Peyer's patch (tissue), 4 donors: Measurements from ENCODE around the gene HLA-DRA. TPM values are rescaled to one million over a fixed set of nuclear protein-coding genes. Genes with fewer than 3 reads are reported as not detected.

ENCODE experiments used
- DNase-seq, 3 donors: peaks; one replicate each; pipeline ENCODE4 v3.0.0-alpha.2; 2017 to 2019
- H3K27ac ChIP-seq, 4 donors: fragments of 200-600 bp; sonication (generic); one replicate each; pipeline ENCODE4 v1.5.1; 2016 to 2019
- H3K27me3 ChIP-seq, 2 donors: fragments of 200-600 bp; sonication (generic); one replicate each; pipeline ENCODE4 v1.5.1; 2019
- H3K36me3 ChIP-seq, 3 donors: fragments of 200-600 bp; sonication (generic); one replicate each; pipeline ENCODE4 v1.5.1; 2016 to 2019
- H3K4me1 ChIP-seq, 4 donors: fragments of 200-600 bp; sonication (generic); one replicate each; pipeline ENCODE4 v1.5.1; 2016 to 2019
- H3K4me3 ChIP-seq, 4 donors: fragments of 200-600 bp; sonication (generic); 1 replicate in 3 of 4; 2 replicates in 1 of 4; pipeline ENCODE4 v1.5.1; 2016 to 2019; ENCODE audit warnings: mild to moderate bottlenecking in 1 of 4
- H3K9me3 ChIP-seq, 4 donors: fragments of 200-600 bp; sonication (generic); one replicate each; pipeline ENCODE4 v1.5.1; 2016 to 2019; ENCODE audit warnings: mild to moderate bottlenecking in 1 of 4
- POLR2A ChIP-seq, 2 donors: fragments of 450-650 bp; IDR thresholded peaks; one replicate each; pipeline ENCODE4 v1.5.1; 2017; ENCODE audit warnings: antibody characterized with exemption in 2 of 2, mild to moderate bottlenecking in 2 of 2, moderate library complexity in 2 of 2
- total RNA-seq, 4 donors: library from RNA; depleted of rRNA; stranded (reverse); fragments of >200 nt; gene quantifications; one replicate each; pipeline ENCODE4 v1.1.0, GENCODE V29; 2016
- TF ChIP-seq, protein P1 (sequence below), 6 experiments: fragments of 450-650 bp in 4 of 6; fragments of 200-600 bp in 2 of 6; sonication (generic) in 1 of 6; IDR thresholded peaks; one replicate each; pipeline ENCODE4 v1.5.1; 2017 to 2019; ENCODE audit warnings: antibody characterized with exemption in 6 of 6, mild to moderate bottlenecking in 3 of 6, moderate library complexity in 1 of 6

Gene HLA-DRA
- total RNA-seq, 4 donors from 2014 or later, result 354 to 966 (median 405) TPM

DNA sequence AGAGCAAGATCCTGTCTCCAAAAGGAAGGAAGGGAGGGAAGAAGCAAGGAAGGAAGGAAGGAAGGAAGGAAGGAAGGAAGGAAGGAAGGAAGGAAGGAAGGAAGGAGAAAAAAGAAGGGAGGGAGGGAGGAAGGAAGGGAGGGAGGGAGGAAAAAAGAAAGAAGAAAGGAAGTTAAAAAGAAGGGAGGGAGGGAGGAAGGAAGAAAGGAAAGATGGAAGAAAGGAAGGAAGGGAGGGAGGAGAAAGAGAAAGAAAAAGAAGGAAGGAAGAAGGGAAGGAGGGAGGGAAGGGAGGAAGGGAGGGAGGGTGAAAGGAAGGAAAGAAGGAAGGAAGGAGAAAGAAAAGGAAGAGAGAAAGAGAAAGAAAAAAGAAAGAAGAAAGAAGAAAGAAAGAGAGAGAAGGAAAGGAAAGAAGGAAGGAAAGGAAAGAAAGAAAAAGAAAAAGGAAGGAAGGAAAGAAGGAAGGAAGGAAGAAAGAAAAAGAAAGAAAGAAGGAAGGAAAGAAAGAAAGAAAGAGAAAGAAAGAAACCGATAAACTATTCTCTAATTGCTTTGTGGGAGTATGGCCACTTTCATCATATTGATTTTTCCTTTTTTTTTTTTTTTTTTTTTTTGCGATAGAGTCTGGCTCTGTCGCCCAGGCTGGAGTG, 9.5 kb downstream of the HLA-DRA start:
- no peaks in the 10 kb centered on the region for H3K36me3 ChIP-seq
- H3K27ac ChIP-seq, result no peak overlapping the region
- no peaks in the 10 kb centered on the region for H3K4me1 ChIP-seq
- no peak overlapping the region for H3K4me3 ChIP-seq
- no peaks in the 10 kb centered on the region for H3K27me3 ChIP-seq
- no peaks in the 10 kb centered on the region for H3K9me3 ChIP-seq
- TF ChIP-seq, protein P1, sequence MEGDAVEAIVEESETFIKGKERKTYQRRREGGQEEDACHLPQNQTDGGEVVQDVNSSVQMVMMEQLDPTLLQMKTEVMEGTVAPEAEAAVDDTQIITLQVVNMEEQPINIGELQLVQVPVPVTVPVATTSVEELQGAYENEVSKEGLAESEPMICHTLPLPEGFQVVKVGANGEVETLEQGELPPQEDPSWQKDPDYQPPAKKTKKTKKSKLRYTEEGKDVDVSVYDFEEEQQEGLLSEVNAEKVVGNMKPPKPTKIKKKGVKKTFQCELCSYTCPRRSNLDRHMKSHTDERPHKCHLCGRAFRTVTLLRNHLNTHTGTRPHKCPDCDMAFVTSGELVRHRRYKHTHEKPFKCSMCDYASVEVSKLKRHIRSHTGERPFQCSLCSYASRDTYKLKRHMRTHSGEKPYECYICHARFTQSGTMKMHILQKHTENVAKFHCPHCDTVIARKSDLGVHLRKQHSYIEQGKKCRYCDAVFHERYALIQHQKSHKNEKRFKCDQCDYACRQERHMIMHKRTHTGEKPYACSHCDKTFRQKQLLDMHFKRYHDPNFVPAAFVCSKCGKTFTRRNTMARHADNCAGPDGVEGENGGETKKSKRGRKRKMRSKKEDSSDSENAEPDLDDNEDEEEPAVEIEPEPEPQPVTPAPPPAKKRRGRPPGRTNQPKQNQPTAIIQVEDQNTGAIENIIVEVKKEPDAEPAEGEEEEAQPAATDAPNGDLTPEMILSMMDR (IDR thresholded peaks at IDR 0.05), result no peak
- TF ChIP-seq POLR2A (IDR thresholded peaks at IDR 0.05), result no peak
- DNase-seq, result no peak

DNA sequence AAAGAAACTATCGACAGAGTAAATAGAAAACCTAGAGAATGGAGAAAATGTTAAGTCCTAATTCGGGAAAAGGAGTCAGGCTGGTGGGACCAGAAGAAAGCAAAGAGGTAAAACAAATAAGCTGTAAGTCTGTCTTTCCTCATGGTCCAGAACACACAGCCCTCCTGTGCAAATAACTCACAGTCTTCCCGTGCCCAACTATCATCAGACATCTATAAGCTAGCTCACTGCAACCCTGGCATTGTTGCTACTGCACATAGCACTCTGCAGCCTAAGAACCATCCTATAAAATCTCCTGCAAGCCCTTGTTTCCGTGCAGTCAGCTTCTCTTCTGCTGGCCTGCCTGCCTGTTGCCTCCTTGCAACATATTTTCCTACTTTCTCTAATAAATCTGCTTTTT, 17.4 kb downstream of the HLA-DRA start:
- Histone ChIP-seq H3K9me3 (no peaks in the 10 kb centered on the region), H3K27me3 (no peaks in the 10 kb centered on the region), H3K36me3 (no peaks in the 10 kb centered on the region), H3K4me3 (no peak overlapping the region), H3K4me1 (no peaks in the 10 kb centered on the region), H3K27ac (no peak overlapping the region)
- no peak for TF ChIP-seq POLR2A (IDR thresholded peaks at IDR 0.05)
- TF ChIP-seq, protein P1 (IDR thresholded peaks at IDR 0.05), result no peak
- DNase-seq, result no peak

DNA sequence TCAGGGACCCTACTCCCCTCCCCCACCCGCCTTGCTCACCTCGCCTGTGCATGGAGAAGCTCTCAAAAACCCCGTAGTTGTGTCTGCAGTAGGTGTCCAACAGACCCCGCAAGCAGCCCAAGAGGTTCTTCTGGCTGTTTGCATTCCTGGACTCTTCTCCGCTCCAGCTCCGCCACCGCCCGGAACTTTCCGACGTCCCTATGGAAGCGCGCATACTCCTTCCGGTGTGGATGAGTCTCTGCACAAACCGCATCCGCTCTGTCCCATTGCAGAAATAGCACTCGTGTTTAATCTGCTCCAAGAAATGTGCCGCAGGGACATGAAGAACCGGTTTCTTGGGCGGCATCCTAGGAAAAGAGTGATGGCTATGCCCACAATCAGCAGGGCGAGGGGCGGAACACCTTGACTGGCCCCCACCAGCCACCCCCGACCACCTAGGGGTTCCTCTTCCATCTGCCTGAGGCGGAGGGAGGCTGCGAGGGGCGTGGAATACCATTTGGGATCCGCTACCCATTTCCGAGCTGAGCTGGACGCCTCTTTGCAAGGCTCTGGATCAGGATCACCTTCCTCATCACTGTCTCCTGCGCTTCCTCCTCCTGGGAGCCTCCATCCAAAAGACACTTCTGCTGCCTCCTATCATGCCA, 20.2 kb downstream of the HLA-DRA start:
- Histone ChIP-seq H3K27ac (no peak overlapping the region), H3K27me3 (no peaks in the 10 kb centered on the region), H3K4me3 (peak overlapping the region in 3 of 4 donors; percentile 2 to 44 (median 12)), H3K36me3 (no peaks in the 10 kb centered on the region), H3K4me1 (no peaks in the 10 kb centered on the region), H3K9me3 (no peaks in the 10 kb centered on the region)
- TF ChIP-seq POLR2A (IDR thresholded peaks at IDR 0.05), result no peak
- TF ChIP-seq, protein P1 (IDR thresholded peaks at IDR 0.05), result no peak
- DNase-seq, result no peak

DNA sequence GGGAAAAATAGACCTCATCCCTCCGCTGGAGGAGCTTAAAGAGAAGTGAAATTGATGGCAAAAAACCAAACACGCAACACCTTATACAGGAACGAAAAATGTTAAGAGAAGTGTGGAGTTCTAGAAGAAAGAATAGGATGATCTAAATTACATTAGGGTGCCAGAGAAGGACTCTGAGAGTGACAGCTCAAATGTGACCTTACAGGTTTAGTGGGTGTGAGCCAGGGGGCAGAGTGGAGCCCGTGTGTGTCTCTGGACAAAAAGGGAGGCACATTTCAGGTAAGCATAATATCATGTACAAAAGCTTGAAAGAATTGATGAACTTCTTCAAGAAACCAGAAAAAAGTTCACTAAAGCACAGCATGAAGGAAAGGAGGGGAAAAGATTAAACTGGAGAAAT, 20.8 kb downstream of the HLA-DRA start:
- Histone ChIP-seq H3K9me3 (no peaks in the 10 kb centered on the region), H3K27ac (no peak overlapping the region), H3K4me3 (no peak overlapping the region), H3K27me3 (no peaks in the 10 kb centered on the region), H3K36me3 (no peaks in the 10 kb centered on the region), H3K4me1 (no peaks in the 10 kb centered on the region)
- TF ChIP-seq POLR2A (IDR thresholded peaks at IDR 0.05), result no peak
- TF ChIP-seq, protein P1 (IDR thresholded peaks at IDR 0.05), result no peak
- no peak for DNase-seq

DNA sequence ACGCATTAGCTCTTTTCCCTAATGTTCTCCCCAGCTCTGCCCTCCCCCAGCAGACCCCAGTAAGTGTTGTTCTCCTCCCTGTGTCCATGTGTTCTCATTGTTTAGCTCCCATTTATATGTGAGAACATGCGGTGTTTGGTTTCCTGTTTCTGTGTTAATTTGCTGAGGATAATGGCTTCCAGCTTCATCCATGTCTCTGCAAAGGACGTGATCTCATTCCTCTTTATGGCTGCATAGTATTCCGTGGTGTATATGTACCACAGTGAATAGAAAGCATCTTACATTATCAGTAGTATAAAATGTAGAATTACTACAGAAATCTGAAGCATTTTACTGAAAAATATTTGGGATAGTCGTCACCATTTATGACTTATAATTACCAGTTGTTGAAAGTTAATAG, 21.8 kb downstream of the HLA-DRA start:
- no peak overlapping the region for H3K27ac ChIP-seq
- H3K4me3 ChIP-seq, result no peak overlapping the region
- DNase-seq, result no peak
- H3K9me3 ChIP-seq, result no peaks in the 10 kb centered on the region
- no peaks in the 10 kb centered on the region for H3K36me3 ChIP-seq
- H3K27me3 ChIP-seq, result no peaks in the 10 kb centered on the region
- no peaks in the 10 kb centered on the region for H3K4me1 ChIP-seq
- TF ChIP-seq POLR2A (IDR thresholded peaks at IDR 0.05), result no peak
- TF ChIP-seq, protein P1 (IDR thresholded peaks at IDR 0.05), result no peak
